Ishikawa (cell line): ENCODE measurements around the gene TXNDC5.

ENCODE experiments used
- CEBPB ChIP-seq: IDR thresholded peaks from 2 replicates; pipeline ENCODE4 v1.6.1; 2012
- EGR1 ChIP-seq: IDR thresholded peaks from 2 replicates; pipeline ENCODE4 v1.6.1; 2012
- EP300 ChIP-seq: IDR thresholded peaks from 2 replicates; pipeline ENCODE4 v1.6.1; 2012; ENCODE audit warnings: borderline replicate concordance
- FOXM1 ChIP-seq: IDR thresholded peaks from 2 replicates; pipeline ENCODE4 v1.6.1; 2012; ENCODE audit warnings: low read depth, borderline replicate concordance
- MAX ChIP-seq: IDR thresholded peaks from 2 replicates; pipeline ENCODE4 v1.6.1; 2012
- RAD21 ChIP-seq: IDR thresholded peaks from 2 replicates; pipeline ENCODE4 v1.6.1; 2012; ENCODE audit warnings: low read depth
- REST ChIP-seq: IDR thresholded peaks from 2 replicates; pipeline ENCODE4 v1.6.1; 2012; ENCODE audit warnings: low read depth, mild to moderate bottlenecking
- TAF1 ChIP-seq: IDR thresholded peaks from 2 replicates; pipeline ENCODE4 v1.6.1; 2012; ENCODE audit warnings: low read depth, mild to moderate bottlenecking
- TCF12 ChIP-seq: IDR thresholded peaks from 2 replicates; pipeline ENCODE4 v1.6.1; 2012; ENCODE audit warnings: low read depth
- TEAD4 ChIP-seq: IDR thresholded peaks from 2 replicates; pipeline ENCODE4 v1.6.1; 2012
- YY1 ChIP-seq: IDR thresholded peaks from 2 replicates; pipeline ENCODE4 v1.6.1; 2012; ENCODE audit warnings: low read depth
- ZBTB7A ChIP-seq: IDR thresholded peaks from 2 replicates; pipeline ENCODE4 v1.6.1; 2012; ENCODE audit warnings: low read depth

GRCh38 chr6:7901780-7902179 lies 8.8 kb downstream of the TXNDC5 start:
- TF ChIP-seq CEBPB (no peak), RAD21 (no peak), YY1 (no peak), FOXM1 (no peak), TEAD4 (no peak), TAF1 (no peak), REST (no peak), ZBTB7A (no peak), MAX (no peak), TCF12 (no peak), EP300 (no peak), EGR1 (no peak)
